GM12878 (cell line): Measurements from ENCODE around the gene MED22. TPM values are rescaled to one million over a fixed set of nuclear protein-coding genes. Genes with fewer than 3 reads are reported as not detected.
A peak's percentile ranks its signal among the peaks of the same experiment; 100 is the strongest.

Experiments
- ATAC-seq: fragments of 200-7000 bp; cut with Tn5 transposase; 3 replicates; pipeline ENCODE4 v1.9.1; 2020; ENCODE audit warnings: mild to moderate bottlenecking, moderate library complexity
- BruUV-seq: library from RNA; stranded (reverse); fragments of 400-500 nt; replicated peaks from 2 replicates; lab custom pipeline; 2021; lab: Mats Ljungman, UMichigan
- CTCF ChIA-PET: fragments of 300-600 bp; sonication (Branson Sonifier 250); formaldehyde crosslinking; extraction: SDS; loops from one replicate; lab custom pipeline; 2021; ENCODE audit warnings: inconsistent platforms; lab: Yijun Ruan, JAX
- POLR2A ChIA-PET: fragments of 350-600 bp; formaldehyde crosslinking; extraction: SDS; loops from one replicate; lab custom pipeline; 2021; ENCODE audit warnings: inconsistent platforms; lab: Charles Lee
- RAD21 ChIA-PET: fragments of 300-600 bp; sonication (Branson Sonifier 250); formaldehyde crosslinking; loops from one replicate; lab custom pipeline; 2023; ENCODE audit warnings: antibody characterized with exemption; ENCODE audit not compliant: unreplicated experiment; lab: Charles Lee
- SMC1A ChIA-PET: fragments of 300-600 bp; sonication (Branson Sonifier 250); formaldehyde crosslinking; loops from one replicate; lab custom pipeline; 2023; ENCODE audit not compliant: unreplicated experiment, uncharacterized antibody; lab: Charles Lee
- DNase-seq: peaks from one replicate; pipeline ENCODE4 v3.0.0-alpha.2; 2011; ENCODE audit warnings: low read depth, low spot score
- FAIRE-seq: peaks from 3 replicates; lab custom pipeline; 2011; peaks lifted over from hg19 to GRCh38; lab: Jason Lieb, UNC
- H2AFZ ChIP-seq: 2 replicates; pipeline ENCODE4 v1.6.0; 2011; ENCODE audit warnings: low read depth, low read length, control low read depth; ENCODE audit not compliant: control insufficient read depth
- H3K27ac ChIP-seq: 2 replicates; pipeline ENCODE4 v1.5.1; 2011; ENCODE audit warnings: control low read depth; ENCODE audit not compliant: control insufficient read depth, insufficient read depth
- H3K27me3 ChIP-seq, 2 experiments: replicated peaks in 1 of 2; 2 replicates each; pipeline versions ENCODE4 v1.6.0 to v1.6.1; 2011; ENCODE audit warnings: low read length in 1 of 2; ENCODE audit not compliant: control insufficient read depth in 2 of 2, insufficient read depth in 2 of 2
- H3K36me3 ChIP-seq, 2 experiments: 2 replicates each; pipeline ENCODE4 v1.5.1; 2011; ENCODE audit warnings: low read length in 1 of 2; ENCODE audit not compliant: control insufficient read depth in 2 of 2, insufficient read depth in 2 of 2
- H3K4me1 ChIP-seq: 2 replicates; pipeline ENCODE4 v1.6.1; 2011; ENCODE audit warnings: mild to moderate bottlenecking, low read length, moderate library complexity, mixed read lengths; ENCODE audit not compliant: control insufficient read depth, insufficient read depth
- H3K4me2 ChIP-seq: 2 replicates; pipeline ENCODE4 v1.6.0; 2011; ENCODE audit warnings: control low read depth; ENCODE audit not compliant: control insufficient read depth, insufficient read depth
- H3K4me3 ChIP-seq: fragments of 200-600 bp; sonication (generic); 2 replicates; pipeline ENCODE4 v1.5.1; 2016
- H3K79me2 ChIP-seq: 2 replicates; pipeline ENCODE4 v1.6.0; 2011; ENCODE audit warnings: low read length; ENCODE audit not compliant: control insufficient read depth, insufficient read depth
- H3K9ac ChIP-seq: 2 replicates; pipeline ENCODE4 v1.8.0; 2011; ENCODE audit warnings: low read length, control low read depth, mixed read lengths; ENCODE audit not compliant: control insufficient read depth, insufficient read depth
- H3K9me3 ChIP-seq: replicated peaks from 3 replicates; pipeline ENCODE4 v1.5.1; 2011; ENCODE audit warnings: mild to moderate bottlenecking, low read length; ENCODE audit not compliant: control insufficient read depth, insufficient read depth
- H4K20me1 ChIP-seq: 2 replicates; pipeline ENCODE4 v1.6.0; 2011; ENCODE audit not compliant: control insufficient read depth, insufficient read depth
- ASH2L ChIP-seq: fragments of 300-600, 200-600 bp; sonication (generic); IDR thresholded peaks from 2 replicates; pipeline ENCODE4 v1.6.1; 2017; ENCODE audit warnings: low read depth, mild to moderate bottlenecking, borderline replicate concordance
- EP300 ChIP-seq, 2 experiments: fragments of 150-350 bp in 1 of 2; IDR thresholded peaks; 2 replicates each; pipeline ENCODE4 v1.6.1; 2011 to 2012; ENCODE audit warnings: low read depth in 2 of 2, low read length in 2 of 2, borderline replicate concordance in 1 of 2, improper control_type of control experiment in 1 of 2, inconsistent platforms in 1 of 2; ENCODE audit not compliant: control insufficient read depth in 1 of 2
- HDGF ChIP-seq: fragments of 450-650 bp; IDR thresholded peaks from 2 replicates; pipeline ENCODE4 v1.6.1; 2016; ENCODE audit warnings: antibody characterized with exemption
- NR2F1 ChIP-seq: fragments of 450-650 bp; conservative IDR thresholded peaks from 2 replicates; pipeline ENCODE4 v1.6.1; 2017; ENCODE audit warnings: mild to moderate bottlenecking
- PAX5 ChIP-seq: IDR thresholded peaks from 2 replicates; pipeline ENCODE4 v1.6.1; 2011; ENCODE audit warnings: low read depth, low read length, borderline replicate concordance
- PAX8 ChIP-seq: fragments of 450-650 bp; IDR thresholded peaks from 2 replicates; pipeline ENCODE4 v1.6.1; 2017; ENCODE audit warnings: mild to moderate bottlenecking, moderate library complexity
- POLR2AphosphoS2 ChIP-seq: IDR thresholded peaks from 2 replicates; pipeline ENCODE4 v1.6.1; 2011; ENCODE audit warnings: low read depth, mild to moderate bottlenecking, low read length, improper control_type of control experiment, moderate library complexity
- POLR2AphosphoS5 ChIP-seq: IDR thresholded peaks from 2 replicates; pipeline ENCODE4 v1.6.1; 2011; ENCODE audit warnings: mild to moderate bottlenecking, low read length, inconsistent platforms
- RB1 ChIP-seq: fragments of 450-650 bp; formaldehyde crosslinking; IDR thresholded peaks from 2 replicates; pipeline ENCODE4 v1.6.1; 2017; ENCODE audit warnings: mild to moderate bottlenecking, borderline replicate concordance
- SIN3A ChIP-seq: IDR thresholded peaks from 2 replicates; pipeline ENCODE4 v1.6.1; 2012; ENCODE audit warnings: low read depth, low read length, improper control_type of control experiment
- SP1 ChIP-seq: IDR thresholded peaks from one replicate; pipeline ENCODE4 v1.6.1; 2011; ENCODE audit warnings: low read depth, low read length
- SREBF1 ChIP-seq: IDR thresholded peaks from 2 replicates; pipeline ENCODE4 v1.6.1; 2012; ENCODE audit warnings: mild to moderate bottlenecking, low read length
- TCF12 ChIP-seq: IDR thresholded peaks from 2 replicates; pipeline ENCODE4 v1.6.1; 2011; ENCODE audit warnings: low read depth, mild to moderate bottlenecking, low read length
- ZNF687 ChIP-seq: fragments of 450-650 bp; IDR thresholded peaks from 2 replicates; pipeline ENCODE4 v1.6.1; 2017; ENCODE audit warnings: mild to moderate bottlenecking, moderate library complexity
- WGBS: methylation state at CpG from one replicate; pipeline ENCODE4 v1.1.6; 2016; ENCODE audit warnings: low lambda C conversion rate; ENCODE audit not compliant: insufficient replicate concordance, insufficient coverage; ENCODE audit errors: missing lambda C conversion rate; 5-methylcytosine and 5-hydroxymethylcytosine counted together
- in situ Hi-C: fragments of 300-500 bp; cut with MboI; formaldehyde crosslinking; loops from 9 replicates; pipeline ENCODE4 v1.14.3; 2018; ENCODE audit warnings: mixed read lengths
- intact Hi-C: fragments of 100-400 bp; cut with micrococcal nuclease; formaldehyde crosslinking; loops from one replicate; pipeline ENCODE4 v1.14.2; 2022; ENCODE audit not compliant: unreplicated experiment
- polyA plus RNA-seq, 11 experiments: library from polyadenylated mRNA; depleted of rRNA in 4 of 11; unstranded in 6 of 11; stranded (reverse) in 5 of 11; fragments of >200 nt; fragmentation: Nextera tagmentation in 4 of 11; fragmentation: Illumina TruSeq in 1 of 11; extraction: Ambion mirVana in 4 of 11; extraction: Trizol in 1 of 11; gene quantifications; 1 replicate in 1 of 11; 2 replicates in 10 of 11; pipeline versions ENCODE4 v1.2.1 to v1.2.3, GENCODE V29; 2011 to 2016; ENCODE audit warnings: inconsistent platforms in 2 of 11, missing spikeins in 2 of 11, low read depth in 1 of 11
- total RNA-seq, 4 experiments: library from RNA; depleted of rRNA in 3 of 4; stranded (reverse); fragments of >200 nt in 3 of 4; fragmentation: Illumina TruSeq in 1 of 4; extraction: Trizol in 1 of 4; gene quantifications; 2 replicates each; pipeline versions ENCODE4 v1.2.1 to v1.2.3, GENCODE V29; 2013 to 2021

The MED22 gene
- total and polyA plus RNA-seq, 10 of the 15 experiments (the other 5 are each of a cell fraction or from before 2014, with no cell fraction given) = 1.4 to 42.1 (median 24.6) TPM

GRCh38 chr9:133348718-133349573 is 1.0 kb upstream of the MED22 start:
- peak overlapping the region; percentile 96 for H3K27ac ChIP-seq
- intact Hi-C loops (loop anchor here (5.0 kb wide), 1 partner anchor 128 kb away; the partner anchor contains the start of gene SLC2A6), in situ Hi-C loops (no loop called here)
- SMC1A ChIA-PET = interaction anchor here (1.0 to 1.1 kb wide), 3 partner anchors 26 to 68 kb away, joined by 3 to 4 read pairs (median 4); partner anchors contain the start of gene STKLD1
- TF ChIP-seq TCF12 (no peak), SIN3A (no peak), SP1 (no peak), PAX8 (no peak), EP300 (IDR thresholded peaks at IDR 0.05; ENCODE audit: borderline replicate concordance in 1 of 2, control insufficient read depth in 1 of 2, low read depth in 2 of 2, low read length in 2 of 2) (no peak), HDGF (no peak), ASH2L (no peak), POLR2AphosphoS5 (no peak), NR2F1 (no peak), RB1 (no peak), POLR2AphosphoS2 (no peak), ZNF687 (no peak), SREBF1 (no peak), PAX5 (no peak)
- DNase-seq (no peak), FAIRE-seq (no peak), ATAC-seq (no peak)
- RAD21 ChIA-PET = interaction anchor here (1.1 kb wide), 1 partner anchor 28 kb away, joined by 4 read pairs; the partner anchor contains the start of gene STKLD1
- CTCF ChIA-PET = interaction anchor here (1.9 to 2.1 kb wide), 2 partner anchors 19 to 22 kb away, joined by 5 to 6 read pairs; no protein-coding TSS in a partner anchor
- H3K4me1 ChIP-seq = peaks cover 12% of the 10 kb centered on the region
- TSS peak; percentile 79 for BruUV-seq
- H3K4me2 ChIP-seq = peak overlapping the region; percentile 92
- H2AFZ ChIP-seq = no peak overlapping the region
- H3K36me3 ChIP-seq = peaks cover 33 to 46% of the 10 kb centered on the region in 2 experiments
- no peaks in the 10 kb centered on the region; the same call in 1 of the 2 replicates for H4K20me1 ChIP-seq
- no peaks in the 10 kb centered on the region for H3K27me3 ChIP-seq
- POLR2A ChIA-PET = interaction anchor here (0.6 to 2.9 kb wide), 5 partner anchors 14 to 192 kb away, joined by 3 to 12 read pairs (median 8); partner anchors contain the start of genes STKLD1 and SURF6
- H3K9me3 ChIP-seq = no peaks in the 10 kb centered on the region
- peak overlapping the region; percentile 100 for H3K4me3 ChIP-seq
- under 1% methylated on average over 25 of the region's 25 CpGs for WGBS
- peaks cover 47% of the 10 kb centered on the region for H3K79me2 ChIP-seq
- peak overlapping the region; percentile 98 for H3K9ac ChIP-seq
